ENCODE results near the gene NPLOC4.

- TF ChIP-seq CTCF (IDR thresholded peaks at IDR 0.05) (no peak), POLR2A (IDR thresholded peaks at IDR 0.05) (no peak)
Observed at GRCh38 chr17:81631482-81631881, 5.4 kb downstream of the NPLOC4 start.

Data from body of pancreas (tissue), 4 donors.